ENCODE results near the gene KANSL1.

GRCh38 chr17:46147296-46147695, 45.9 kb downstream of the KANSL1 start:
- TF ChIP-seq CTCF (IDR thresholded peaks at IDR 0.05) (no peak), EZH2phosphoT487 (IDR thresholded peaks at IDR 0.05) (no peak), EZH2 (IDR thresholded peaks at IDR 0.05) (no peak)
